Neutrophil (primary cell): ENCODE measurements around the gene RB1.
"Not testable (repeated sequence)": the region's sequence is repeated elsewhere in the genome, so short reads cannot be mapped to it uniquely, and the experiment has no call there.

Experiments
- H3K27ac ChIP-seq: fragments of 200-600 bp; sonication (generic); 2 replicates; pipeline ENCODE4 v1.5.1; 2016; ENCODE audit warnings: mild to moderate bottlenecking, moderate library complexity
- H3K27me3 ChIP-seq: fragments of 200-600 bp; sonication (generic); 2 replicates; pipeline ENCODE4 v1.6.0; 2016; ENCODE audit warnings: mild to moderate bottlenecking
- H3K36me3 ChIP-seq: fragments of 200-600 bp; sonication (generic); 2 replicates; pipeline ENCODE4 v1.5.1; 2017
- H3K4me1 ChIP-seq, 2 experiments: fragments of 200-600 bp in 1 of 2; sonication (generic) in 1 of 2; 1 replicate in 1 of 2; 2 replicates in 1 of 2; pipeline versions ENCODE4 v1.5.1 to v1.6.1; 2013 to 2016; ENCODE audit warnings: low read depth in 1 of 2, low read length in 1 of 2, mild to moderate bottlenecking in 1 of 2, moderate library complexity in 1 of 2; ENCODE audit not compliant: control insufficient read depth in 1 of 2, insufficient read depth in 1 of 2
- H3K4me3 ChIP-seq, 2 experiments: fragments of 200-600 bp in 1 of 2; sonication (generic) in 1 of 2; 1 replicate in 1 of 2; 2 replicates in 1 of 2; pipeline ENCODE4 v1.5.1; 2013 to 2016; ENCODE audit warnings: low read depth in 1 of 2, low read length in 1 of 2, mild to moderate bottlenecking in 1 of 2, moderate library complexity in 1 of 2
- H3K9me3 ChIP-seq: fragments of 200-600 bp; sonication (generic); 2 replicates; pipeline ENCODE4 v1.5.1; 2016
- CTCF ChIP-seq: fragments of 200-600 bp; sonication (generic); IDR thresholded peaks from 2 replicates; pipeline ENCODE4 v1.5.1; 2016; ENCODE audit warnings: antibody characterized with exemption

The RB1 gene

GRCh38 chr13:48334534-48335127, 31.1 kb downstream of the RB1 start:
- H3K4me1 ChIP-seq: no peaks in the 10 kb centered on the region

GRCh38 chr13:48339198-48339597, 35.6 kb downstream of the RB1 start:
- H3K27ac ChIP-seq, H3K27me3 ChIP-seq, H3K4me1 ChIP-seq, H3K4me3 ChIP-seq, H3K36me3 ChIP-seq, H3K9me3 ChIP-seq: not testable (repeated sequence)

More at GRCh38 chr13:48334534-48335127, 31.1 kb downstream of the RB1 start:
- Histone ChIP-seq H3K27ac (no peak overlapping the region), H3K36me3 (no peaks in the 10 kb centered on the region), H3K4me3 (no peak overlapping the region), H3K9me3 (no peaks in the 10 kb centered on the region), H3K27me3 (no peaks in the 10 kb centered on the region)
- peak; percentile 35 for TF ChIP-seq CTCF

- TF ChIP-seq CTCF: no peak
- no peaks in the 10 kb centered on the region for H3K4me1 ChIP-seq
- H3K4me3 ChIP-seq: no peak overlapping the region
- H3K36me3 ChIP-seq: peaks cover 8% of the 10 kb centered on the region
- H3K27ac ChIP-seq: no peak overlapping the region
- no peaks in the 10 kb centered on the region for H3K9me3 ChIP-seq
- H3K27me3 ChIP-seq: no peaks in the 10 kb centered on the region
Observed at GRCh38 chr13:48344264-48344663, 40.7 kb downstream of the RB1 start.

DNA sequence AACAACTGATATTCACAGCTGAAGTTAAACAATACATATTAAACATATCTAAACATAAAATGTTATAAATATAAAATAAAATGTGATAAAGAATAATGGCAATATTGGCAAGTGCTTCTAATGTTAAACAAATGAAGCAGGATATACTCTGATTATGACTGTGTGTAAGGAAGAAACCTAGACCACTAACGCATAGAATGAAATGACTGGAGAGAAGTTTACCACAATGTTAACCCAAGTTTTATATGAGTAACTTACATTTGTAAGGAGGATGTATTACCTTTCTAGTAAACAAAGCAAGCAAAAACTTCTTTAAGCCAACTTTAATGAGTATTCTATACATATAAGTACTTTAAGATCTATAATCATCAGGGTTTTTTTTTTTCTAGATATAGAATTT, 43.0 kb downstream of the RB1 start:
- TF ChIP-seq CTCF: no peak
- H3K36me3 ChIP-seq: peaks cover 14% of the 10 kb centered on the region

GRCh38 chr13:48349525-48349924, 46.0 kb downstream of the RB1 start:
- TF ChIP-seq CTCF: no peak
- Histone ChIP-seq H3K27ac (no peak overlapping the region), H3K36me3 (peaks cover 14% of the 10 kb centered on the region), H3K4me3 (no peak overlapping the region), H3K27me3 (no peaks in the 10 kb centered on the region), H3K4me1 (no peaks in the 10 kb centered on the region), H3K9me3 (no peaks in the 10 kb centered on the region)

More for the DNA sequence above, 43.0 kb downstream of the RB1 start:
- H3K4me3 ChIP-seq: no peak overlapping the region
- H3K4me1 ChIP-seq: no peaks in the 10 kb centered on the region
- no peaks in the 10 kb centered on the region for H3K27me3 ChIP-seq
- no peaks in the 10 kb centered on the region for H3K9me3 ChIP-seq
- no peak overlapping the region for H3K27ac ChIP-seq

DNA sequence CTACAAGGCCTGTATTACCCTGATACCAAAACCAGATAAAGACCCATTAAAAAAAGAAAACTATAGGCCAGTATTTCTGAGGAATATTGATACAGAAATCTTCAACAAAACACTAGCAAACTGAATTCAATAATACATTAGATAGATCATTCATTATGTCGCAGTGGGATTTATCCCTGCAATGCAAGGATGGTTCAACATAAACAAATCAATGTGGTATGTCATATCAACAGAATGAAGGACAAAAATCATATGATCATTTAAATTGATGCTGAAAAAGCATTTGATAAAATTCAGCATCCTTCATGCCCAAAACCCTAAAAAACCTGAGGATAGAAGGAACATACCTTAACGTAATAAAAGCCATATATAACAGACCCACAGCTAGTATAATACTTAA, 50.0 kb downstream of the RB1 start:
- no peaks in the 10 kb centered on the region for H3K9me3 ChIP-seq
- TF ChIP-seq CTCF: no peak
- no peak overlapping the region for H3K4me3 ChIP-seq
- H3K4me1 ChIP-seq: no peaks in the 10 kb centered on the region
- no peak overlapping the region for H3K27ac ChIP-seq
- H3K36me3 ChIP-seq: peaks cover 6% of the 10 kb centered on the region
- no peaks in the 10 kb centered on the region for H3K27me3 ChIP-seq

DNA sequence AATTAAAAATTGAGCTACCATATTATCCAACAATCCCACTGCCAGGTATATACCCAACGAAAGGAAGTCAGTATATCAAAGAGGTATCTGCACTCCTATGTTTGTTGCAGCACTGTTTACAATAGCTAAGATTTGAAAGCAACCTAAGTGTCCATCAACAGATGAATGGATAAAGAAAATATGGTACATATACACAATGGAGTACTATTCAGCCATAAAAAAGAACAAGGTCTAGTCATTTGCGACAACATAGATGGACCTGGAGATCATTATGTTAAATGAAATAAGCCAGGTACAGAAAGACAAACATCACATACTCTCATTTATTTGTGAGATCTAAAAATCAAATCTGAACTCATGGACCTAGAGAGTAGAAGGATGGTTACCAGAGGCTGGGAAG, 52.0 kb downstream of the RB1 start:
- H3K27ac ChIP-seq, H3K27me3 ChIP-seq, H3K9me3 ChIP-seq, H3K4me3 ChIP-seq, H3K4me1 ChIP-seq, H3K36me3 ChIP-seq: not testable (repeated sequence)
